Prostate gland (tissue), 2 donors: ENCODE measurements around the gene ENOX1. TPM values are rescaled to one million over a fixed set of nuclear protein-coding genes. Genes with fewer than 3 reads are reported as not detected.

Source experiments
- DNase-seq: peaks from one replicate; pipeline ENCODE4 v3.0.0-alpha.2; 2019; ENCODE audit warnings: low spot score
- H3K27ac ChIP-seq, 2 donors: fragments of 200-600 bp; sonication (generic); 2 replicates each; pipeline ENCODE4 v1.5.1; 2017 to 2019
- H3K27me3 ChIP-seq: fragments of 200-600 bp; sonication (generic); replicated peaks from 2 replicates; pipeline ENCODE4 v1.5.1; 2019; ENCODE audit not compliant: insufficient read depth
- H3K36me3 ChIP-seq, 2 donors: fragments of 200-600 bp; sonication (generic); 1 replicate in 1 of 2; 2 replicates in 1 of 2; pipeline versions ENCODE4 v1.5.1 to v1.8.1; 2017 to 2019
- H3K4me1 ChIP-seq: fragments of 200-600 bp; sonication (generic); replicated peaks from 2 replicates; pipeline ENCODE4 v1.5.1; 2019
- H3K4me3 ChIP-seq, 2 donors: fragments of 200-600 bp; sonication (generic); 2 replicates each; pipeline ENCODE4 v1.5.1; 2017 to 2019
- H3K9me3 ChIP-seq: fragments of 200-600 bp; sonication (generic); 2 replicates; pipeline ENCODE4 v1.5.1; 2017
- POLR2A ChIP-seq: fragments of 450-650 bp; IDR thresholded peaks from one replicate; pipeline ENCODE4 v1.6.1; 2016; ENCODE audit warnings: antibody characterized with exemption, mild to moderate bottlenecking
- POLR2AphosphoS5 ChIP-seq: sonication (generic); formaldehyde crosslinking; IDR thresholded peaks from one replicate; pipeline ENCODE4 v1.6.1; 2017; ENCODE audit warnings: antibody characterized with exemption
- WGBS: methylation state at CpG from one replicate; pipeline ENCODE4 v1.1.5; 2018; 5-methylcytosine and 5-hydroxymethylcytosine counted together
- intact Hi-C: fragments of 100-400 bp; cut with DNase I; formaldehyde crosslinking; loops from one replicate; pipeline ENCODE4 v1.14.2; 2022
- total RNA-seq, 2 donors: library from RNA; depleted of rRNA; stranded (reverse); fragments of >200 nt; gene quantifications; one replicate each; pipeline ENCODE4 v1.1.0, GENCODE V29; 2016
- TF ChIP-seq, protein P1 (sequence below), 4 experiments: fragments of 200-600 bp in 2 of 4; fragments of 450-650 bp in 2 of 4; sonication (generic) in 2 of 4; IDR thresholded peaks; 1 replicate in 3 of 4; 2 replicates in 1 of 4; pipeline ENCODE4 v1.5.1; 2016 to 2019; ENCODE audit warnings: antibody characterized with exemption in 4 of 4, mild to moderate bottlenecking in 2 of 4, moderate library complexity in 2 of 4

Gene ENOX1
- total RNA-seq, 2 donors from 2014 or later = 4.5 to 5.3 TPM

GRCh38 chr13:43368003-43368402, 418.8 kb downstream of the ENOX1 start:
- WGBS = 9% methylated on average over 3 of the region's 3 CpGs
- intact Hi-C loops = loop anchor here (5.0 kb wide), 1 partner anchor 36 kb away; no protein-coding TSS in a partner anchor
- Histone ChIP-seq H3K4me3 (peak overlapping the region in 1 of 2 donors; percentile 13), H3K27me3 (no peaks in the 10 kb centered on the region), H3K27ac (peak overlapping the region; percentile 36 to 52), H3K9me3 (no peaks in the 10 kb centered on the region), H3K36me3 (no peaks in the 10 kb centered on the region), H3K4me1 (peaks cover 6% of the 10 kb centered on the region)
- TF ChIP-seq, protein P1, sequence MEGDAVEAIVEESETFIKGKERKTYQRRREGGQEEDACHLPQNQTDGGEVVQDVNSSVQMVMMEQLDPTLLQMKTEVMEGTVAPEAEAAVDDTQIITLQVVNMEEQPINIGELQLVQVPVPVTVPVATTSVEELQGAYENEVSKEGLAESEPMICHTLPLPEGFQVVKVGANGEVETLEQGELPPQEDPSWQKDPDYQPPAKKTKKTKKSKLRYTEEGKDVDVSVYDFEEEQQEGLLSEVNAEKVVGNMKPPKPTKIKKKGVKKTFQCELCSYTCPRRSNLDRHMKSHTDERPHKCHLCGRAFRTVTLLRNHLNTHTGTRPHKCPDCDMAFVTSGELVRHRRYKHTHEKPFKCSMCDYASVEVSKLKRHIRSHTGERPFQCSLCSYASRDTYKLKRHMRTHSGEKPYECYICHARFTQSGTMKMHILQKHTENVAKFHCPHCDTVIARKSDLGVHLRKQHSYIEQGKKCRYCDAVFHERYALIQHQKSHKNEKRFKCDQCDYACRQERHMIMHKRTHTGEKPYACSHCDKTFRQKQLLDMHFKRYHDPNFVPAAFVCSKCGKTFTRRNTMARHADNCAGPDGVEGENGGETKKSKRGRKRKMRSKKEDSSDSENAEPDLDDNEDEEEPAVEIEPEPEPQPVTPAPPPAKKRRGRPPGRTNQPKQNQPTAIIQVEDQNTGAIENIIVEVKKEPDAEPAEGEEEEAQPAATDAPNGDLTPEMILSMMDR (IDR thresholded peaks at IDR 0.05) = no peak
- TF ChIP-seq POLR2AphosphoS5 (peak; percentile 47), POLR2A (no peak)
- DNase-seq = peak; percentile 17

GRCh38 chr13:43365039-43365344, 421.8 kb downstream of the ENOX1 start:
- H3K27me3 ChIP-seq = no peaks in the 10 kb centered on the region
- no peaks in the 10 kb centered on the region for H3K9me3 ChIP-seq
- intact Hi-C loops = loop anchor here (5.0 kb wide), 1 partner anchor 33 kb away; no protein-coding TSS in a partner anchor
- no peak overlapping the region for H3K4me3 ChIP-seq
- TF ChIP-seq POLR2A = no peak
- TF ChIP-seq POLR2AphosphoS5 = no peak
- TF ChIP-seq, protein P1 (IDR thresholded peaks at IDR 0.05) = no peak
- H3K4me1 ChIP-seq = peaks cover 6% of the 10 kb centered on the region
- H3K36me3 ChIP-seq = no peaks in the 10 kb centered on the region
- no peak for DNase-seq
- H3K27ac ChIP-seq = peak overlapping the region in 1 of 2 donors; percentile 28
- WGBS = 61% methylated on average over 3 of the region's 3 CpGs

DNA sequence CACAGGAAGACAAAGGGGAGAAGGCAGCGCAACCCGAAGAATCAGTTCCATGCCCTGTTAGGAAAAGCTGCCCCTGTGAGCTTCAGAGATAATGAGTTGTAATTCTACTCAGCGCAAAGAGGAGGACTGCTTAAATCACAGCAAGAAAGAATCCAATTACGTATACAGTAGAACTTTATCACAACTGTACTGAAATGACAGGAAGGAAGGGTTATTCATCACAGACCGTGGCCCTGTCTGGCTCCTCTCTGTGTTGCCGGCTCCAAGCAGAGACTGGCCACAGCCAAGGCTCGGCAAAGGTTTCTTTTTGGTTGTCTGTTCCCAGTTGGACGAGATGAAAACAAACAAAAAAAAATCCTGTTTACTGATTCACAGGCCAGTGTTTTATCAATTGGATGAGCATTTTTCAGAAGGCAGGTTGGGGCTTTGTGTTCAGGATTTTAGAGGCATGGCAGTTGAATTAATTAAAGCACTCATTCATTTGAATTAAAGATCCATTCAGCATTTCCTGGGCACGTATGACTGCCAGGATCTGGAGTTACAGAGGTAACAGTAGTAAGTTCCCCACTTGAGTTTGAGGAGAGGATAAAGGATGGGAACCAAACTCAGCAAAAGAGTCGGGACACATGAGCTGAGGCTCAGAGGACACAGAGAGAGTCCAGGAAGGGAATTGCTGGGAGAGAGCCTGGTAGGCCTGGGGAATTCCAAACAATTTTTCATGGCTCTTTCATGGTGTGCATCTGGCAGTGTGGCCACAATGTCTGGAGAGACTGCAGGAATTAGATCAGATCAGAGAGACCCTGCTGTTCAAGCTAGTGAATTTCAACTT, 422.3 kb downstream of the ENOX1 start:
- TF ChIP-seq POLR2A (no peak), POLR2AphosphoS5 (no peak)
- TF ChIP-seq, protein P1 (IDR thresholded peaks at IDR 0.05) = no peak
- Histone ChIP-seq H3K27ac (peak overlapping the region in 1 of 2 donors; percentile 28), H3K4me1 (peaks cover 6% of the 10 kb centered on the region), H3K36me3 (no peaks in the 10 kb centered on the region), H3K9me3 (no peaks in the 10 kb centered on the region), H3K4me3 (no peak overlapping the region), H3K27me3 (no peaks in the 10 kb centered on the region)
- intact Hi-C loops = loop anchor here (5.0 kb wide), 1 partner anchor 32 kb away; no protein-coding TSS in a partner anchor
- WGBS = 63% methylated on average over 10 of the region's 10 CpGs
- DNase-seq = no peak

- Histone ChIP-seq H3K27ac (peak overlapping the region in 1 of 2 donors; percentile 28), H3K4me1 (peaks cover 6% of the 10 kb centered on the region), H3K9me3 (no peaks in the 10 kb centered on the region), H3K27me3 (no peaks in the 10 kb centered on the region), H3K36me3 (no peaks in the 10 kb centered on the region), H3K4me3 (no peak overlapping the region)
- intact Hi-C loops = no loop called here
- WGBS = 42% methylated on average over 5 of the region's 5 CpGs
- DNase-seq = no peak
- TF ChIP-seq POLR2A (no peak), POLR2AphosphoS5 (no peak)
- TF ChIP-seq, protein P1 (IDR thresholded peaks at IDR 0.05) = no peak
Measured at GRCh38 chr13:43363156-43363953, 423.4 kb downstream of the ENOX1 start.
